ENCODE data around the gene RBP5.

GRCh38 chr12:7154042-7154441, 25.4 kb upstream of the RBP5 start:
- no peak for TF ChIP-seq EZH2phosphoT487 (IDR thresholded peaks at IDR 0.05; ENCODE audit: low read depth)
- TF ChIP-seq CTCF (IDR thresholded peaks at IDR 0.05; ENCODE audit: low read depth, low read length) = no peak
